ENCODE results near the gene ETAA1. TPM values are rescaled to one million over a fixed set of nuclear protein-coding genes. Genes with fewer than 3 reads are reported as not detected.

The ETAA1 gene
- total RNA-seq, 2 experiments from 2014 or later, result 16.6 to 18.1 TPM

DNA sequence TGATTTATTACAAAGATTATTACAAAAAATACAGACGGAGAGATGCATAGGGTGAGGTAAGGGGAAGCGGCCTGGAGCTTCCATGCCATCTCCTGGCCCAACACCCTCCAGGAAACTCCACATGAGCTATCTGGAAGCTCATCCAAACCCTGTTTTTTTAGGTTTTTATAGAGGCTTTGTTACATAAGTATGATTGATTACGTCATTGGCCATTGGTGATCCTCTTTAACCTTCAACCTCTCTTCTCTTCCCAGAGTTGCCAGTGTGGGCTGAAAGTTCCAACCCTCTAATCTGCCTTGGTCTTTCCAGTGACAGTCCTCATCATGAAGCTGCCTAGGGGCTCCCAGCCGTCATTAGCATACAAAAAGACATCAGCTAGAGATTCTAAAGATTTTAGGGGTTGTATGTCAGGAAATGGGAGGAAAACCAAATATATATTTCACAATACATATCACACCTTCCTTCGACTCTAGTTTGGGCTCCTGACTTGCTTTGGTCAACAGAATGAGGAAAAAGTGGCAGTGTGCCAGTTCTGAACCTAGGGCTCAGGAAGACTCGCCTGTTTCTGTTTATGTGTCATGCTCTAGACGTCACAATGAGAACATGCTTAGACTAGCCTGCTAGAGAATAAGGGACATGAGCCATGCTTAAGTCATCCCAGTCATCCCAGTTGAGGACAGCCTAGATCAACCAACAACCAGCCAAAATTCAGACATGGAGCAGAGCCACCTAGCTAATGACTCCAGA, 54.1 kb downstream of the ETAA1 start:
- H2AFZ ChIP-seq (ENCODE audit: low read length), result no peak overlapping the region
- intact Hi-C loops (cut with micrococcal nuclease; ENCODE audit: unreplicated experiment), result no loop called here
- ChIA-PET POLR2A (interaction anchor here (0.6 kb wide), 1 partner anchor 703 kb away, joined by 3 read pairs; no protein-coding TSS in a partner anchor), CTCF (ENCODE audit: unreplicated experiment) (no interaction called here)
- H3K27ac ChIP-seq (ENCODE audit: low read depth, low read length, poor library complexity, severe bottlenecking), result no peak overlapping the region
- H3K4me3 ChIP-seq (ENCODE audit: low read depth, low read length, poor library complexity, severe bottlenecking), result no peak overlapping the region
- no peaks in the 10 kb centered on the region for H3K9me3 ChIP-seq (ENCODE audit: low read length)
- no peaks in the 10 kb centered on the region for H3K4me1 ChIP-seq (ENCODE audit: insufficient read depth, low read length, poor library complexity, severe bottlenecking)
- BruUV-seq (replicated peaks), result no TSS peak
- no peaks in the 10 kb centered on the region for H3K36me3 ChIP-seq (ENCODE audit: insufficient read depth, low read length)
- H3K79me2 ChIP-seq (ENCODE audit: insufficient read depth, low read depth, low read length), result no peaks in the 10 kb centered on the region
- no peak for DNase-seq (ENCODE audit: low spot score)
- no peaks in the 10 kb centered on the region for H3K9me2 ChIP-seq (ENCODE audit: insufficient read depth, low read length)
- TF ChIP-seq EZH2phosphoT487 (IDR thresholded peaks at IDR 0.05; ENCODE audit: borderline replicate concordance, low read depth, low read length) (no peak), CTCF (conservative IDR thresholded peaks at IDR 0.05; ENCODE audit: low read length) (no peak)
- H3K4me2 ChIP-seq (ENCODE audit: low read length), result no peak overlapping the region
- H4K20me1 ChIP-seq (ENCODE audit: insufficient read depth, low read length), result no peaks in the 10 kb centered on the region

- CTCF ChIA-PET (ENCODE audit: unreplicated experiment), result no interaction called here
- H3K27ac ChIP-seq (ENCODE audit: low read depth, low read length, poor library complexity, severe bottlenecking), result no peak overlapping the region
- H4K20me1 ChIP-seq (ENCODE audit: insufficient read depth, low read length), result no peaks in the 10 kb centered on the region
- H2AFZ ChIP-seq (ENCODE audit: low read length), result no peak overlapping the region
- H3K9me2 ChIP-seq (ENCODE audit: insufficient read depth, low read length), result no peaks in the 10 kb centered on the region
- H3K4me2 ChIP-seq (ENCODE audit: low read length), result no peak overlapping the region
- H3K79me2 ChIP-seq (ENCODE audit: insufficient read depth, low read depth, low read length), result no peaks in the 10 kb centered on the region
- BruUV-seq (replicated peaks), result no TSS peak
- DNase-seq (ENCODE audit: low spot score), result no peak
- no peaks in the 10 kb centered on the region for H3K36me3 ChIP-seq (ENCODE audit: insufficient read depth, low read length)
- intact Hi-C loops (cut with micrococcal nuclease; ENCODE audit: unreplicated experiment), result no loop called here
- no peak overlapping the region for H3K4me3 ChIP-seq (ENCODE audit: low read depth, low read length, poor library complexity, severe bottlenecking)
- H3K4me1 ChIP-seq (ENCODE audit: insufficient read depth, low read length, poor library complexity, severe bottlenecking), result no peaks in the 10 kb centered on the region
- POLR2A ChIA-PET, result interaction anchor here (0.7 kb wide), 1 partner anchor 269 kb away, joined by 6 read pairs; no protein-coding TSS in a partner anchor
- H3K9me3 ChIP-seq (ENCODE audit: low read length), result no peaks in the 10 kb centered on the region
- TF ChIP-seq EZH2phosphoT487 (IDR thresholded peaks at IDR 0.05; ENCODE audit: borderline replicate concordance, low read depth, low read length) (no peak), CTCF (conservative IDR thresholded peaks at IDR 0.05; ENCODE audit: low read length) (no peak)
These were observed 56.2 kb downstream of the ETAA1 start for GRCh38 chr2:67453310-67453709.
